AG04450 (cell line): Measurements from ENCODE around the gene NWD2. TPM values are rescaled to one million over a fixed set of nuclear protein-coding genes. Genes with fewer than 3 reads are reported as not detected.

Source experiments
- CTCF ChIA-PET: fragments of 300-600, 350-600 bp; formaldehyde crosslinking; extraction: SDS; loops from one replicate; lab custom pipeline; 2022; ENCODE audit warnings: antibody characterized with exemption, inconsistent platforms; lab: Charles Lee
- POLR2A ChIA-PET: fragments of 350-600 bp; formaldehyde crosslinking; extraction: SDS; loops from one replicate; lab custom pipeline; 2021; ENCODE audit warnings: antibody characterized with exemption, inconsistent platforms; lab: Yijun Ruan, JAX
- DNase-seq: peaks from one replicate; pipeline ENCODE4 v3.0.0-alpha.2; 2011; ENCODE audit warnings: low read depth, low spot score
- H3K27ac ChIP-seq: one replicate; pipeline ENCODE4 v1.5.1; 2012; ENCODE audit warnings: low read depth, low read length, control low read depth
- H3K27me3 ChIP-seq: one replicate; pipeline ENCODE4 v1.6.0; 2012; ENCODE audit warnings: low read length; ENCODE audit not compliant: control insufficient read depth, insufficient read depth
- H3K4me3 ChIP-seq: 2 replicates; pipeline ENCODE4 v1.5.1; 2011; ENCODE audit warnings: mild to moderate bottlenecking, low read depth, low read length, control low read depth
- H3K9me3 ChIP-seq: 2 replicates; pipeline ENCODE4 v1.5.1; 2012; ENCODE audit warnings: low read length; ENCODE audit not compliant: control insufficient read depth, insufficient read depth
- CTCF ChIP-seq: IDR thresholded peaks from 2 replicates; pipeline ENCODE4 v1.5.1; 2011; ENCODE audit warnings: low read depth, low read length, control low read depth, inconsistent platforms
- polyA plus RNA-seq: library from polyadenylated mRNA; depleted of rRNA; stranded (reverse); fragments of >200 nt; gene quantifications from 2 replicates; pipeline ENCODE4 v1.2.3, GENCODE V29; 2011

NWD2 gene
- polyA plus RNA-seq, 1 experiment = not detected

- no peak for DNase-seq
- Histone ChIP-seq H3K4me3 (no peak overlapping the region), H3K27ac (no peak overlapping the region), H3K9me3 (peaks cover 2% of the 10 kb centered on the region; the same call in 1 of the 2 replicates), H3K27me3 (no peaks in the 10 kb centered on the region)
- ChIA-PET POLR2A (no interaction called here), CTCF (no interaction called here)
- TF ChIP-seq CTCF = no peak
These were observed 35.5 kb downstream of the NWD2 start for GRCh38 chr4:37279894-37280592.

- TF ChIP-seq CTCF = no peak
- no peak overlapping the region for H3K4me3 ChIP-seq
- CTCF ChIA-PET = no interaction called here
These were observed 54.9 kb downstream of the NWD2 start for GRCh38 chr4:37299468-37299867.

GRCh38 chr4:37304612-37305011 is 60.1 kb downstream of the NWD2 start:
- Histone ChIP-seq H3K9me3 (peaks cover 24% of the 10 kb centered on the region), H3K4me3 (no peak overlapping the region), H3K27ac (no peak overlapping the region), H3K27me3 (no peaks in the 10 kb centered on the region)
- ChIA-PET CTCF (no interaction called here), POLR2A (no interaction called here)
- no peak for TF ChIP-seq CTCF
- no peak for DNase-seq

More at GRCh38 chr4:37299468-37299867, 54.9 kb downstream of the NWD2 start:
- Histone ChIP-seq H3K27me3 (no peaks in the 10 kb centered on the region), H3K27ac (no peak overlapping the region), H3K9me3 (peaks cover under 1% of the 10 kb centered on the region; the same call in 1 of the 2 replicates)
- DNase-seq = no peak
- POLR2A ChIA-PET = no interaction called here

- Histone ChIP-seq H3K27me3 (no peaks in the 10 kb centered on the region), H3K9me3 (peaks cover 24% of the 10 kb centered on the region), H3K27ac (no peak overlapping the region), H3K4me3 (no peak overlapping the region)
- TF ChIP-seq CTCF = no peak
- CTCF ChIA-PET = no interaction called here
- no peak for DNase-seq
- POLR2A ChIA-PET = no interaction called here
These were observed 61.4 kb downstream of the NWD2 start for GRCh38 chr4:37305984-37306383.

- ChIA-PET POLR2A (no interaction called here), CTCF (no interaction called here)
- TF ChIP-seq CTCF = no peak
- H3K4me3 ChIP-seq = no peak overlapping the region
- H3K9me3 ChIP-seq = peaks cover 3% of the 10 kb centered on the region; the same call in 1 of the 2 replicates
- H3K27me3 ChIP-seq = no peaks in the 10 kb centered on the region
- DNase-seq = no peak
- H3K27ac ChIP-seq = no peak overlapping the region
These were observed 72.6 kb downstream of the NWD2 start for GRCh38 chr4:37317104-37317643.
